NCI-H146 treated with DMSO at 0.1 percent for 48 hours (cell line): ENCODE measurements around the gene ENO3.

Experiments used
- DNase-seq: peaks from one replicate; lab custom pipeline; 2025; ENCODE audit not compliant: unreplicated experiment; lab: John Stamatoyannopoulos, UW

ENO3 gene

GRCh38 chr17:4972752-4973151, 21.8 kb downstream of the ENO3 start:
- DNase-seq, result no peak

GRCh38 chr17:4973256-4974114, 22.6 kb downstream of the ENO3 start:
- DNase-seq, result no peak

- DNase-seq, result no peak
Observed at GRCh38 chr17:4974115-4974670, 23.3 kb downstream of the ENO3 start.

GRCh38 chr17:4978726-4979125, 27.8 kb downstream of the ENO3 start:
- no peak for DNase-seq

GRCh38 chr17:4980644-4981216, 29.8 kb downstream of the ENO3 start:
- DNase-seq, result peak; percentile 8

GRCh38 chr17:4982305-4982704, 31.4 kb downstream of the ENO3 start:
- DNase-seq, result no peak

- no peak for DNase-seq
Observed at GRCh38 chr17:4986403-4986802, 35.5 kb downstream of the ENO3 start.

- DNase-seq, result peak; percentile 73
Observed at GRCh38 chr17:4986951-4987766, 36.2 kb downstream of the ENO3 start, which contains the start of gene CAMTA2. Gene CAMTA2, minus strand, starts transcription at chr17:4987675. Its CDS starts 1,453 bp downstream, at chr17:4986222.

- DNase-seq, result no peak
Observed at GRCh38 chr17:4987767-4988567, 37.0 kb downstream of the ENO3 start.

GRCh38 chr17:4994081-4994595, 43.2 kb downstream of the ENO3 start:
- DNase-seq, result no peak

- DNase-seq, result peak; percentile 77
Observed at GRCh38 chr17:4997302-4998026, 46.5 kb downstream of the ENO3 start, which contains the start of the genes INCA1 and KIF1C. Gene INCA1, minus strand, starts transcription at chr17:4997522. Its CDS starts 3,085 bp downstream, at chr17:4994437. Gene KIF1C, plus strand, starts transcription at chr17:4997950. Its CDS starts 2,297 bp downstream, at chr17:5000247.

- DNase-seq, result no peak
Observed at GRCh38 chr17:4998027-4998731, 47.3 kb downstream of the ENO3 start.

- DNase-seq, result no peak
Observed at GRCh38 chr17:4998732-4999429, 48.0 kb downstream of the ENO3 start.

- no peak for DNase-seq
Observed at GRCh38 chr17:4999430-5000093, 48.6 kb downstream of the ENO3 start.

- no peak for DNase-seq
Observed at GRCh38 chr17:5000237-5000639, 49.3 kb downstream of the ENO3 start.

- no peak for DNase-seq
Observed at GRCh38 chr17:5002121-5002788, 51.3 kb downstream of the ENO3 start.
